HG03460 (cell line): ENCODE measurements around the gene RPL37.
"Not testable (repeated sequence)": the region's sequence is repeated elsewhere in the genome, so short reads cannot be mapped to it uniquely, and the experiment has no call there.

Experiments used
- ATAC-seq: cut with Tn5 transposase; IDR thresholded peaks from one replicate; pipeline ENCODE4 v1.9.1; 2021; ENCODE audit not compliant: unreplicated experiment

RPL37 gene

DNA sequence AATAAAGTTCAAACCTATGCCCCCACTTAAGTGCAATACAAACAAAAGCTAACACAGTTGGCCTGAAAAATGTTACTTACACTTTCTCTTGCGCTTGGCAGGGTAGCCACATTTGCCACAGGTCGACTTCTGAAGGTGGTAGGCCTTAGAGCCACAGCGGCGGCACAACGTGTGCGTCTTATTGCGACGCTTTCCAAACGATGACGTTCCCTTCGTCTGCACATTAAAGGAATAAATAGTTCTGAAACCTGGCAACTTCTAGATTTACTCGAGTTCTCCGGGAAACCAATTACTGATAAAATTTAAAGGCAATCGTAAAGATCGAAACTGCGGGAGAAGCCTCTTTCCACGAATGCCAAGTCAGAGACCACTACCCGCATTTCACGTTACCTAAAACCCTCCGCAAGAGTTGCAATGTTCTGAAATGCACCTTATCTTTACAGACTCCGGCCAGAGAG lies 602 bp downstream of the RPL37 start:
- ATAC-seq = no peak

DNA sequence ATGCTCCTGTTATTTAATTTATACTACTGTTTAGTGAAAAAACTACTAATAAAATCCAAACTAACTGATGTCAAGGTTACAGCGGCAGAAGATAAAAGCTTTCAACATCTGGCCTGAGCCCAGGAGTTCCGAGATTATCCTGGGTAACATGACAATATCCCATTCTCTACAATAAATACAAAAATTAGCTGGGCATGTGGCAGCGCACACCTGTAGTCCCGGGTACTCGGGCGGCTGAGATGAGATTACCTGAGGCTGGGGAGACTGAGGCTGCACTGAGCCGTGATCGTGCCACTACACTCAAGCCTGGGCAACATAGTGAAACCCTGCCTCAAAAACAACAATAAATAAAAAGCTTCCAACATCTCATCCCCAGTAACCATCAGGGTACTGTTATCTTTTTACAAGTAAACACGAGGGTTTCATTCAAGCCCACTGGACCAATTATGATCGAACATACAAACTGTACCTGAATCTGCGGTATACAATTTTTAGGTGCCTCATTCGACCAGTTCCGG lies 1.3 kb downstream of the RPL37 start:
- no peak for ATAC-seq

DNA sequence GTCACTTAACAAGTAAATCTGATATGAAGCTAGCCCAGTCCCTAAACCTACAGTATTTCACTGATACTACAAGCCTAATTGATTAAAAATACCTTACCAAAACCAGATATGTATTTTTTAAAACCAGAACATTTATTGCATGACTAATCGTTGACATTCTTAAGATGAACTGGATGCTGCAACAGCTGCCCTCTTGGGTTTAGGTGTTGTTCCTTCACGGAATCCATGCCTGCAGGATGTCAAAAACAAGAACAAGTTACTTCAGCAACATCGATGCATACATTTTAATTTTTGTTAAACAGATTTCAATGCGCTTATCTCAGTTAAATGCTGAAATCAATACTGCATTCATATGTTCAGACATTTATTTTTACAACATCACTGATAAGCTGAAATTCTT lies 2.7 kb downstream of the RPL37 start:
- no peak for ATAC-seq

DNA sequence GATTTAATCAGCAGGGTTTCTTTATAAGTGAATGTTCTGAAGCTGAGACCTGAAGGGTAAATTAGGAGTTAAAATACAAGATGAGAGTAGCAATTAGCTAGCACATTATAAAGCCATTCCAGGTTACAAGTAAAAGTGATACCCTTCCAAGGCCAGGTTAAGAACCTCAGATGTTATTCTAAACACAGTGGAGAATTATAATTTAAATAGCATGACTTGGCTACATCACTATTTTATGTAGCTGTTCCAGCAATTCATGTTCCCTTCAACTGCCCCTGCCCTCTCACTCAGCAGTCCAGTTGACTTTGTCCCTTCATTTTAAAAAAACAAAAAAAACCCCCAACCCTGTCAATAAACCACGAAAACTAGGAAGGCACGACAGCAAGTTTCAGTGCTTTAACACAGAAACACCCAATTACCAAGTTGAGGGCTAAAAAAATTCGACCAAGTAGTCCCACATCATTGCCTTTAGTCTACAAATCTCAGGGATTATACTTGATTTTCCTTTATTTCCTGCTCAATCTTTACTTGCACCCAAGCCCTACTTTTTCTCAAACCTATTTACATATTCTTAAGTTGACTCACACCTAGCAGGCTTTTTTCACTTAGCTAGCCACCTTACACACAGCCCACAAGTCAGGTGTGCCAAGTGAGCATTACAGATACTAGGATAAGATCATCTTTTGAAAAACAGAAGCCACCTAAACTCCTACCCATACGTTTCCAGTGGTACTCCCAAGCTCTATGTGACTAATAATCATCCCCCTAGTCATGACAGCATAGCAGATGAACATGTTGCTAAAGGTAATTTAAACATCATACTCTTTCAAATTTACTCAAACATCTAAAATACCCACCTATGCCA lies 3.4 kb downstream of the RPL37 start:
- no peak for ATAC-seq

DNA sequence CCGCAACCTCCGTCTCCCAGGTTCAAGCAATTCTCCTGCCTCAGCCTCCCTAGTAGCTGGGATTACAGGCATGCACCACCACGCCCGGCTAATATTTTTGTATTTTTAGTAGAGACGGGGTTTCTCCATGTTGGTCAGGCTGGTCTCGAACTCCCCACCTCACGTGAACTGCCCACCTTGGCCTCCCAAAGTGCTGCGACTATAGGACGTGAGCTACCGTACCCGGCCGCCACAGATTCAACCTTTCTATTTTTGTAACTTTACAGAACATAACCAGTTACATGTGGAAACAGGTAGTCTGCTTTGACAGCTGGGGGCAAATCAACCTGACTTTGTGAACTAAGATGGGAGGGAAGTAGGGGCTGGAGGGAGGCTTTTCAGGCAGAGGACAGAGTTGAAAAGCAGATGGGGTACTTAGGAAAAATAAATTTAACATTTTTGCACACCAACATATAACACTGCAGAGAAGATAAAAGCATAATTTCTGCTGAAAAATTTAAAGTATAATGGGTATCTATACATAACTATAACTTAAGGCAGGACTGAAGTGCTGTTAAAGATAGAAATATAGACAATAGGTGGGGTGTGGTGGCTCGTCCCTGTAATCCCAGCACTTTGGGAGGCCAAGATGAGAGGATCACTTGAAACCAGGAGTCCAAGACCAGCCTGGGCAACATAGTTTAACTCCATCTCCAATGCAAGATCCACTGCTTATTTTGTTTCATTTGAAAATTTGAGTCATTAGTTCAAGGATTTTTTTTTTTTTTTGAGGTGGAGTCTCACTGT lies 5.1 kb downstream of the RPL37 start:
- no peak for ATAC-seq

DNA sequence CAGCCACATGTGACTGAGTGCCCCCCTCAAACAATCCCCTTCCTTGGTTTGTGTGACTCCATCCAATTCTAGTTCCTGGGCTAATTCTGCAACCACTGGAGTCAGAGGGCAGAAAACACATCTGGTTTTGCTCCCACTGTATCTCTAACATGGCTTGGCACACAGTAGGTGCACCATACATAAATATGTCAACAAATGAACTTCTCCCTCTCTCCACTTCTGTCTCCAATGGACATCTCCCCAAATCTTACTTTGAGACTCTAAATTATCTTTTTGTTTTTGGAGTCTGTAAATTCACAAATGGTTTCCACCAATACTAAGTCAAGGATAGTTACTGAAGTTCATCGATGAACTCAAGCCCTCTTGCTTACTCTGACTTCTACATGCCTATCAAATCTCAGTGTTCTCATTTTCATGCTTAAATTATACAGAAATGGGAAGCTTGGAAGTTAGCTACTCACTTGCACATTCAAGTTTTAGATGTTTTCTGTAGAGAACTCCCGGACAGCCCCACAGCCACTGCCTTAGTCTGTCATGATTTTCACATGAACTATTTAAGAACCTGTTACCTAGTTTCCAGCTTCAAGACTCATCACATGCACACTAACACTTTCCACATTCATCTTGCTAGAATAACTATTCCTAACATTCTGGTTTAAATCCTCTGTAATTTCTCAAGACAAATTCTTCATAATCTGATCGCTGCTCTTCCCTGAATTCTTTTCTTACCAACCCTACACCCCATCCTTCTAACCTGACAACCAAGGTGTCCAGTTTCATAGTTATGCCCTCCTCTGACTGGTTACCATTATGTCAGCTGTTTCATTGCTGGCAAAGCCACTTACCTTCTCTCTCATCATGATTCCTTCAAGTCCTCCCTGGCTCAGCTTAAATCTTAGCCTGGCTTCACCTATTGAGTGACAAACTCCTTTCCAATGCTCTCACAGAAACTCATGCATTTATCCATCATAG lies 6.0 kb downstream of the RPL37 start:
- ATAC-seq = no peak

DNA sequence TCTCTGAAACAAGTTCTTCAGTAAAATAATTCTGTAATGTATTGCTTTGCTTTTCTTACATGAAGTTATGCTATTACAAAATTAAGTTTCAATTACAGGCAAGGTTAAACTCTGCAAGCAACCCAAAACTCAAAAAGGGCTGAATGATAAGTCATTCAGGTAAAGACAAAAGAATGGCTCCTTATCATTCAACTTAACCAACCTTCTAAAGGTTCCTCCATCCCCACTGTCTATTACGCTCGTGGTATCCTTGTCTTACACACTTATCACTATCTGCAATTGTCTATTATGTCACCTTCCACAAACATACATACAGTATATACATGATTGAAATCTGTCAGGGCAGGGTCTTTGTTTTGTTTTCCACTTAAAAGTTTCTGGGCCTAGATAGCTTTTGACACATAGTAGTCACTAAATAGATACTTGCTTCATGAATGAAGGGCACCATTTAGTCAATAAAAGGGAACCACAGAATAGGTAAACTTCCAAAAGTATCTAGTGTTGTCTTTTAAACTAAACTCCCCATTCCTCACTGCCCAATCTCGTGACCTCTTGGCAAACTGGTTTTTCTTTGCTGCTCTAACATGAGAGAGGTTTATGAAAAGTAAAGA lies 6.9 kb downstream of the RPL37 start:
- no peak for ATAC-seq

DNA sequence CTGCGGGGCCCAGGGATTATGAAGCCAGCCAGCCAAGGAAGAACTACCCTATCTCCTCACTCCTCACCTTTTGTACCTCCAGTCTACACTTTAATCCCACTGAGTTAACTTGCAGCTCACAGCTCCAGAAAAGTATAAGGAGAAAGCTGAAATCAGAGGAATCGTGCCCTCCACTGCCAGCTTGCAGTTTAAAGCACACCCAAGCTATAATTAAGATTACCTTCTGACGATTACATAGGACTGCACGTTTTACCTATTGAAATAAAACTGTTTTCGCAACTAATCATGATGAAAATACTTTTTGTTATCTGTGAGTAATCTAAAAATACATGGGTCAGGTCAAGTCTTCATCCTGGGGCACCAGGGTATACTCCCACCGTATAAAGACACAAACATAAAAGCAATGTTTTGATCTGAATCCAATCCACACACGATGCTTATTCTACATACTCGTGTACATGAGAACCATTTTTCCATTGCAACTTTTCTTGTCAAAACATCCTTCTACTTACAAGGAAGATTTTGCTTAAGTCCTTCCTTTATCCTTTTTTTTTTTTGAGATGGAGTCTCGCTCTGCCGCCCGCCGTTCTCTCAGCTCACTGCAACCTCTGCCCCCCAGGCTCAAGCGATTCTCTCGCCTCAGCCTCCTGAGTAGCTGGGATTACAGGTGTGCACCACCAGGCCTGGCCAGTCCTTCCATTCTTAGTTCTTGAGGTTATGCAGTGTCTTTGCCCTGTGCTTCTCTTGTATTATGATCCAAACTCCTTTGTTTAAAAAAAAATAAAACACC lies 7.6 kb downstream of the RPL37 start:
- ATAC-seq = no peak

DNA sequence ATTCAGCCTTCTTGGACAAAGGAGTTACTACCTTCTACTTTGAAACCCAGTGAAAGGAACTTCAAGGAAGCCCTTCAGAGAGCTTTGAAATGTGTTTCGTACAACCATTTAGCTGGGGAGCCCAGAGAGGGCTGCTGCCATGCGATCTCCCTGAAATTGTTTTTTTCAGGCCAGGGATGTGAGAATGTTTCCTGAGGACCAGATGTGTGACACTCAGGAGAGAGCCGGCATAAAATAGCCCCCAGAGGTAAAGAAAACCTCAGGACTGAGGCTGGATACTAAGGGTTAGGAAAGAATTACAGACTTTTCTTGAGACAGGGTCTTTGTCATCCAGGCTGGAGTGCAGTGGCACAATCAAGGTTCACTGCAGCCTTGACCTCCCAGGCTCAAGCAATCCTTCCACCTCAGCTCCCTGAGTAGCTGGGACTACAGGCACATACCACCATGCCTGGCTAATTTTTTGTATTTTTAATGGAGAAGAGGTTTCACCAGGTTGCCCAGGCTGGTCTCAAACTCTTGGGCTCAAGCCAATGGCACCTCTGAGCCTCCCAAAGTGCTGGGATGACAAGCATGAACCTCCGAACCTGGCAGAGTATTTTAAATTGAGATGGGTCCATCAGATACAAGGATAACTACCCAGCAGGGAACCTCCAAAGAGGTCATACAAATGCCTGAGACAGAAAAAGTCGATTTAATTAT lies 8.4 kb downstream of the RPL37 start:
- ATAC-seq = no peak

DNA sequence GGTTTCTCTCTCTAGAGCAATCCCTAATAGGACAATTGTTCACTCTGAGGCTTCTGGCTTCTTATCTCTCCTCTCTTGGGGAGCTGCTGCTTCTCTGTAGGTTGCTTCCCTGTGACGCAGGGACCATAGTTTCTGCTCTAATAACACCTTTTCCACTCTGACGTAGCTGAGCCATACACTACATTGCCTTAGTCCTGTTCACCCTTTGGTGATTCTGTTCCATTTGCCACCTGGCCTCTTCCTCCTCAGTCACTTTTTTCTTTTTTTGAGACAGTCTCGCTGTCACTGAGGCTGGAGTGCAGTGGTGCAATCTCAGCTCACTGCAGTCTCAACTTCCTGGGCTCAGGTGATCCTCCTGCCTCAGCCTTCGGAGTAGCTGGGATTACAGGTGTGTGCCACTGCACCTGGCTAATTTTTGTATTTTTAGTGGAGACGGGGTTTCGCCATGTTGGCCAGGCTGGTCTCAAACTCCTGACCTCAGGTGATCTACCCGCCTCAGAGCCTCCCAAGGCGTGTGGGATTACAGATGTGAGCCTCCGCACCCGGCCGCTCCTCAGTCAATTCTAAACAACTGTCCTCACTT lies 9.5 kb downstream of the RPL37 start:
- ATAC-seq = not testable (repeated sequence)

DNA sequence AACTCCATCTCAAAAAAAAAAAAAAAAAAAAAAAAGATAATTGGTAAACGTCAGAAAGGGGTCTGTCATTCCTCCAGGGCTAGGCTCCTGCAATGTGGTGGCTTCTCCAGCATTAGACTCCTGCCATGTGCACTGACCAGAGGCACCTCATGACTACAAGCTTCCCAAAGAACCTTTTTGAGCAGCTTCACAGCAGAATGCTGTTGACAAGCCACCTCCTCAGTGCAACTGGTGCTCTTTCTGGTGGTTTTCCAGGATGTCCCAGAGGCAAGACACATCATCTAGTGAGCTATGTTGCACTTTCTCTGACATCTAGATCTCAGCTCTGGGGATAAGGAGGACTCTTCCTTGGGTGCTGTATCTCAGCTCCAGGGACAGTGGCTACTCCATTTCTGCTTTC lies 11.6 kb downstream of the RPL37 start:
- no peak for ATAC-seq

DNA sequence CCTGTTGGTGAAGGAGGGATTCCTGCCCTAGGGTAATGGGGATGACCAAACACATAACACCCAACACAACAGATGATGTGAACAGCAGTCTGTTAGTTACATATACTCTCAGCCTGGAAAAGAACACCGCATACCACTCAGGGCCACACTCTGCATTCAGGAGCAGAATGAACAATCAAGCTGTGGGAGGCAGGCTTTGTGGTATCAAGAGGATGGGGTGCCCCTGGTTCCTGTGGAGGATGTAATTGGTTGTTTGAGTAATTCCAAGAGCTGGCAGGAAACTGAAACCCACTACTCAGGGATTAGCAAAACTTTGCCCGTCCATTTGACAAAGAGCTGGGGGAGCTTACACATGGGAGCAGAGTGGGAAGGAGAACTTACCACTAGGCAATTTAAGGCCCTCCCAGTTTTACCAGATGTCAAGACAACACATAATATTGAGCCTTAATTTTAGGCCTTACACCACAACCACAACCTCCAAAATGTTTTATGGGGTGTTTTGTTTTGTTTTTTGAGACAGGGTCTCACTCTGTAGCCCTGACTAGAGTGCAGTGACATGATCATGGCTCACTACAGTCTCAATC lies 21.2 kb downstream of the RPL37 start:
- no peak for ATAC-seq

DNA sequence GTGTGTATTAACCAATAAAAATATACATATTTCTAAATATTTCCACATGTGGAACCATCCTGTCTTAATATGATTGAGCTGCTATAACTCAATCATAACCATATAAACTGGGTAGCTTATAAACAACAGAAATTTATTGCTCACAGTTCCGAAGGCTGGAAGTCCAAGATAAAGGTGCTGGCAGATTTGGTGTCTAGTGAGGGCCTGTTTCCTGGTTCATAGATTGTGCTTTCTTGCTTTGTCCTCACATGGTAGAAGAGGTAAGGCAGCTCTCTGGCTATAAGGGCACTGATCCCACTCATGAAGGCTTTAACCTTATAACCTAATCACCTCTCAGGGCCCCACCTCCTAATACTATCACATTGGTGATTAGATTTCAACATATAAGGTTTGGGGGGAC lies 22.9 kb downstream of the RPL37 start:
- no peak for ATAC-seq

DNA sequence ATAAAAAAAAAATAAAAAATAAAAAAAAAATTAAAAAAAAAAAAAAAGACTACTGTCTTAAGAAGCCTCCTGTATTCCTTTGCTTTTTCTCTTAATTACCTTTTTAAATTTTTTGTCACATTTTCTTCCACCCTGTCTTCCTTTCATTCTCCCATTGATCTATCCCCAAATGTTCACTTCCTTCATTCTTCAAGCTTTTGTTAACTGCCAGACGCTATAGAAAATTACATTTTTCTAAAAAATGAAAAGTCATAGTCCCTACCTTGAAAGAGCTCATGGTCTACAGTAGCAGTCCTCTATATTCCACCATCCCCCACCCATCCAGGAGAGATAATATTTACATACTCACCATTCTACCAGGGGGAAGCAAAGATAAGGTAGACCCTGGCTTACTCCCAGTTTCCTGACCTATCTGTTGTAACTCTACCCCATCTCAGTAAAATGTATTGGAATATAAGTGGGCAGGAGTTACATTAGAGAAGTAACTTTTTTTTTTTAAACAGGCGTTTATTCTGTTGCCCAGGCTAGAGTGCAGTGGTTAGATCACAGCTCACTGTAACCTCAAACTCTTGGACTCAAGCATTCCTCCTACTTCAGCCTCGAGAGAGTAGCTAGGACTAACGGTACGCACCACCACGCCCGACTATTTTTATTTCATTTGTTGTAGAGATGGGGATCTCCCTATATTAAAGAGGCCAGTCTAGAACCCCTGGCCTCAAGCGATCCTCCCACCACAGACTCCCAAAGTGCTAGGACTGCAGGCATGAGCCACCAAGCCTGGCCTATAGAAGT lies 33.1 kb downstream of the RPL37 start:
- no peak for ATAC-seq

DNA sequence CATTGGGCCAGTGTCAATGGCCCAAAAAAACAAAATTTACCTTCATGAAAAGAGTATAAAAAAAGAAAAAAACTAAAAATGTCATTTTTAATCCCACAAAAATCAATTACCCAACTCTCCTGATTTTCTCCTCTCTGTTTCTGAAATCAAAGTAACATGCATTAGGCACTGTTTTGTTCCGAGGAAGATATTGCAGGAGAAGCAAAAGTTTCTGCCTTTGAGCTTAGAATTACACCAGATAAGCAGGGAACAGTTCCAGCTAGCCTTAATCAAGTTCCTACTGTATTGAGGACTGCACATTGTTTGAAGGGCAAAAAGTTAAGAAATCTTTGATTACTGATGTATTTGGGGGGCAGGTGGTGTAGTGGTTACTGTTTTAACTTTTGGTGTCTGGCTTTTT lies 35.8 kb downstream of the RPL37 start:
- ATAC-seq = no peak

DNA sequence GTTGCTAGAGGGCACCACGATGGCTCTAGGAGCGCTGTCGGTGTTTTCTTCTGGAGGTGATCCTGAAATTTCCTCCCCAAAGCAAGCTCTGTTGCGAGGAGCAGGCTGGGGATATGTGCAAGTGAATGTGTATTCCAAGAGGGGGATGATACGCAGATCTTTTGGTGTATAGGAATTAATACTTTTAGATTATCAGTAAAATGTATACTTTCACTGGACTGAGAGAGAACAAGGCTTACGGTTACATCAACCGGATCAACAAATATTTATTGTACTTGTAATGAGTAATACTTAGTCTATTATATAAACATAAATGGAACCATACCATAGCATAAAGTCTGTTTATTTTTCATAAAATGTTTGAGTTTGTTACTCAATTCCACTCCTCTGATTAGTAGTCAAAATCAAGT lies 36.2 kb downstream of the RPL37 start:
- no peak for ATAC-seq

DNA sequence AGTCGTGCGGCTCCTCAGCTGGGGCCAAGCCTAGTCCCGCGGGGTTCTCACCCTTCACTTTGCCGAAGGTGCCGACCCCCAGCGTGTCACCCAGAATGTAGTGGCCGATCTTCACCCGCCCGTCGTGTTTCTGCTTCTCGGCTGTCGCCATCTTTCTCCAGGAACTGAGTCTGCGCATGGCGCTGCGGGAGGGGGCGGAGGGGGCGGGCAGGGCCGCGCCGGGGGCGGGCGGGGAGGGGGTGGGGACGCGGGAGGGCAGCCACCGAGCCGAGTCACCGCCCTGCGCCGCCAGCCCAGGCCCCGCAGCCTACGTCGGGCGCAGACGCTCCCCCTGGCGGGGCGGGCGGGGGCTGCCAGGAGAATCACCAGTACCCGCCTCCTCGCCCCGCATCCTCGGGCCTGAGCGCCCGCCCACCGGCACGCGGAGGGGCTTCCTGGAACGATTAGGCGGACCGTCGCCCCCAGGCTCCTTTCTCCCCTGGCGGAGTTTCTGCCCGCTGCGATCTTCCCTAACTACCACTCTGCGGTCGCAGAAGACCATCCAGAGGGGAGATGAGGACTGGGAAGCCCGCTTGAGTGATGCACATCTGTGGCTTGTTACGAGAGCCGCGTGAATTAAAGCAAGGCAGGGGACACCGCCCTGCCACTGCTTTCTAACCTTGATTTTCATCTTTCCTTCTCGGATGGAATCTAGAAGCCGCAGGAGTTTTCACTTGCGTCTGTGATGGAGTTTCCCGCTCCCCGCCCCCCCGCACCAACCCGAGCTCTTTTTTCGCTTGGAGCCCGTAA lies 36.8 kb downstream of the RPL37 start, which contains the start of gene PRKAA1:
Gene PRKAA1, minus strand, starts transcription at position 363 of the 789 bp plus-strand sequence. Its CDS starts 185 bp downstream, at position 178.
- peak; percentile 94 for ATAC-seq
